ENCODE results near the gene PTPMT1. TPM values are rescaled to one million over a fixed set of nuclear protein-coding genes. Genes with fewer than 3 reads are reported as not detected.
"Not testable (repeated sequence)": the region's sequence is repeated elsewhere in the genome, so short reads cannot be mapped to it uniquely, and the experiment has no call there.

PTPMT1 gene
- total RNA-seq, 2 experiments from 2014 or later: 42.3 to 45.2 TPM

- ChIA-PET POLR2A (interaction anchor here (0.7 to 5.0 kb wide), 14 partner anchors 11 to 337 kb away, joined by 3 to 55 read pairs (median 4); partner anchors contain the start of genes ACP2, DDB2, KBTBD4 and NDUFS3), CTCF (interaction anchor here (0.7 to 3.1 kb wide), 13 partner anchors 11 to 372 kb away, joined by 3 to 17 read pairs (median 4); partner anchors contain the start of genes AGBL2, KBTBD4 and NDUFS3)
- DNase-seq: peak; percentile 40
- H3K9me3 Mint-ChIP-seq: no peaks in the 10 kb centered on the region
- peaks cover 22% of the 10 kb centered on the region for H3K36me3 Mint-ChIP-seq (ENCODE audit: low read depth)
- peaks cover 44% of the 10 kb centered on the region for H3K4me1 Mint-ChIP-seq
- H3K4me3 Mint-ChIP-seq: peak overlapping the region; percentile 96
- no peaks in the 10 kb centered on the region for H3K27me3 Mint-ChIP-seq
- H3K27ac Mint-ChIP-seq: peak overlapping the region; percentile 89
Observed at GRCh38 chr11:47552056-47552565, 13.3 kb upstream of the PTPMT1 start.

- Mint-ChIP-seq H3K4me3 (peak within 1 kb of the TSS; percentile 96), H3K36me3 (ENCODE audit: low read depth) (peaks cover 21% of the 10 kb centered on the region), H3K27ac (peak within 1 kb of the TSS; percentile 89), H3K27me3 (no peaks in the 10 kb centered on the region), H3K4me1 (peaks cover 41% of the 10 kb centered on the region), H3K9me3 (no peaks in the 10 kb centered on the region)
- ChIA-PET CTCF (interaction anchor here (0.6 to 3.1 kb wide), 26 partner anchors 9 to 373 kb away, joined by 3 to 17 read pairs (median 4); partner anchors contain the start of genes AGBL2, KBTBD4, NDUFS3 and PTPMT1), POLR2A (interaction anchor here (0.7 to 5.0 kb wide), 10 partner anchors 12 to 91 kb away, joined by 3 to 55 read pairs (median 4); partner anchors contain the start of genes KBTBD4, NDUFS3 and PTPMT1)
- peak; percentile 94 for DNase-seq
Observed at GRCh38 chr11:47552566-47553405, 12.6 kb upstream of the PTPMT1 start, which contains the start of gene CELF1. CELF1 (minus strand) TSS chr11:47553132; CDS start chr11:47499523, 53,609 bp downstream.

- no peak for DNase-seq
- Mint-ChIP-seq H3K27me3 (no peaks in the 10 kb centered on the region), H3K4me3 (peak overlapping the region; percentile 96), H3K27ac (peak overlapping the region; percentile 19), H3K4me1 (peaks cover 35% of the 10 kb centered on the region), H3K36me3 (ENCODE audit: low read depth) (peaks cover 21% of the 10 kb centered on the region), H3K9me3 (no peaks in the 10 kb centered on the region)
- CTCF ChIA-PET: interaction anchor here (0.6 to 1.3 kb wide), 17 partner anchors 9 to 45 kb away, joined by 3 to 7 read pairs (median 4); partner anchors contain the start of gene PTPMT1
- POLR2A ChIA-PET: interaction anchor here (0.7 to 5.0 kb wide), 5 partner anchors 12 to 65 kb away, joined by 3 to 55 read pairs (median 23); partner anchors contain the start of genes KBTBD4, NDUFS3 and PTPMT1
Observed at GRCh38 chr11:47553406-47553743, 12.0 kb upstream of the PTPMT1 start.

- H3K4me3 Mint-ChIP-seq; DNase-seq; H3K27ac Mint-ChIP-seq; H3K36me3 Mint-ChIP-seq (ENCODE audit: low read depth); H3K27me3 Mint-ChIP-seq; H3K9me3 Mint-ChIP-seq: not testable (repeated sequence)
- peaks cover 10% of the 10 kb centered on the region for H3K4me1 Mint-ChIP-seq
- POLR2A ChIA-PET: interaction anchor here (1.5 to 2.8 kb wide), 2 partner anchors 8 to 17 kb away, joined by 3 to 11 read pairs; partner anchors contain the start of gene PTPMT1
- CTCF ChIA-PET: interaction anchor here (0.6 to 2.4 kb wide), 2 partner anchors 8 to 21 kb away, joined by 3 to 12 read pairs; partner anchors contain the start of genes KBTBD4, NDUFS3 and PTPMT1
Observed at GRCh38 chr11:47557004-47557403, 8.4 kb upstream of the PTPMT1 start.

- H3K4me3 Mint-ChIP-seq: no peak overlapping the region
- ChIA-PET CTCF (no interaction called here), POLR2A (no interaction called here)
- no peak overlapping the region for H3K27ac Mint-ChIP-seq
- no peaks in the 10 kb centered on the region for H3K27me3 Mint-ChIP-seq
- peaks cover 12% of the 10 kb centered on the region for H3K4me1 Mint-ChIP-seq
- no peaks in the 10 kb centered on the region for H3K9me3 Mint-ChIP-seq
- no peak for DNase-seq
- H3K36me3 Mint-ChIP-seq (ENCODE audit: low read depth): no peaks in the 10 kb centered on the region
Observed at GRCh38 chr11:47558695-47559094, 6.7 kb upstream of the PTPMT1 start.

- CTCF ChIA-PET: no interaction called here
- POLR2A ChIA-PET: no interaction called here
Observed at GRCh38 chr11:47560426-47560825, 5.0 kb upstream of the PTPMT1 start.

GRCh38 chr11:47562393-47562792 lies 3.0 kb upstream of the PTPMT1 start:
- DNase-seq; H3K9me3 Mint-ChIP-seq; POLR2A ChIA-PET; H3K4me3 Mint-ChIP-seq; H3K27ac Mint-ChIP-seq; H3K36me3 Mint-ChIP-seq (ENCODE audit: low read depth); H3K27me3 Mint-ChIP-seq: not testable (repeated sequence)
- CTCF ChIA-PET: interaction anchor here (0.6 kb wide), 1 partner anchor 235 kb away, joined by 3 read pairs; no protein-coding TSS in a partner anchor
- H3K4me1 Mint-ChIP-seq: peaks cover 25% of the 10 kb centered on the region

More at GRCh38 chr11:47560426-47560825, 5.0 kb upstream of the PTPMT1 start:
- no peak for DNase-seq
- no peaks in the 10 kb centered on the region for H3K9me3 Mint-ChIP-seq
- no peaks in the 10 kb centered on the region for H3K27me3 Mint-ChIP-seq
- no peak overlapping the region for H3K27ac Mint-ChIP-seq
- no peaks in the 10 kb centered on the region for H3K36me3 Mint-ChIP-seq (ENCODE audit: low read depth)
- peaks cover 15% of the 10 kb centered on the region for H3K4me1 Mint-ChIP-seq
- no peak overlapping the region for H3K4me3 Mint-ChIP-seq

- H3K9me3 Mint-ChIP-seq; H3K27ac Mint-ChIP-seq; DNase-seq; H3K27me3 Mint-ChIP-seq; H3K36me3 Mint-ChIP-seq (ENCODE audit: low read depth): not testable (repeated sequence)
- peaks cover 25% of the 10 kb centered on the region for H3K4me1 Mint-ChIP-seq
- ChIA-PET POLR2A (interaction anchor here (0.8 to 4.3 kb wide), 10 partner anchors 8 to 350 kb away, joined by 4 to 85 read pairs (median 6); partner anchors contain the start of genes CELF1, DDB2, KBTBD4 and NDUFS3), CTCF (interaction anchor here (0.7 to 2.0 kb wide), 8 partner anchors 8 to 946 kb away, joined by 3 to 12 read pairs (median 4); partner anchors contain the start of genes KBTBD4 and NDUFS3)
- H3K4me3 Mint-ChIP-seq: peak overlapping the region; percentile 35
Observed at GRCh38 chr11:47564366-47564765, 1.0 kb upstream of the PTPMT1 start.

- CTCF ChIA-PET: interaction anchor here (0.9 to 2.0 kb wide), 7 partner anchors 9 to 294 kb away, joined by 3 to 12 read pairs (median 7); partner anchors contain the start of genes KBTBD4 and NDUFS3
- Mint-ChIP-seq H3K4me3 (peak overlapping the region; percentile 79), H3K4me1 (peaks cover 25% of the 10 kb centered on the region), H3K9me3 (no peaks in the 10 kb centered on the region), H3K27ac (peak overlapping the region; percentile 65), H3K36me3 (ENCODE audit: low read depth) (peaks cover 6% of the 10 kb centered on the region), H3K27me3 (no peaks in the 10 kb centered on the region)
- POLR2A ChIA-PET: interaction anchor here (0.7 to 4.3 kb wide), 14 partner anchors 9 to 350 kb away, joined by 3 to 85 read pairs (median 6); partner anchors contain the start of genes CELF1, DDB2, KBTBD4 and NDUFS3
- DNase-seq: no peak
Observed at GRCh38 chr11:47564933-47565339, 463 bp upstream of the PTPMT1 start.

- H3K36me3 Mint-ChIP-seq (ENCODE audit: low read depth): peaks cover 11% of the 10 kb centered on the region
- H3K27me3 Mint-ChIP-seq: no peaks in the 10 kb centered on the region
- ChIA-PET CTCF (interaction anchor here (0.7 to 2.0 kb wide), 6 partner anchors 10 to 1217 kb away, joined by 3 to 12 read pairs (median 5); no protein-coding TSS in a partner anchor), POLR2A (interaction anchor here (0.7 to 4.3 kb wide), 16 partner anchors 7 to 352 kb away, joined by 3 to 85 read pairs (median 4); partner anchors contain the start of genes CELF1, DDB2, KBTBD4 and NDUFS3)
- peaks cover 25% of the 10 kb centered on the region for H3K4me1 Mint-ChIP-seq
- peak overlapping the region; percentile 79 for H3K4me3 Mint-ChIP-seq
- H3K9me3 Mint-ChIP-seq: no peaks in the 10 kb centered on the region
- DNase-seq: peak; percentile 24
- peak overlapping the region; percentile 44 for H3K27ac Mint-ChIP-seq
Observed at GRCh38 chr11:47566149-47566698, 825 bp downstream of the PTPMT1 start.

GRCh38 chr11:47569646-47570045 lies 4.2 kb downstream of the PTPMT1 start:
- peaks cover 19% of the 10 kb centered on the region for H3K4me1 Mint-ChIP-seq
- DNase-seq: no peak
- ChIA-PET CTCF (no interaction called here), POLR2A (interaction anchor here (1.1 to 1.6 kb wide), 3 partner anchors 9 to 259 kb away, joined by 3 to 4 read pairs (median 3); partner anchors contain the start of genes KBTBD4 and NDUFS3)
- no peaks in the 10 kb centered on the region for H3K27me3 Mint-ChIP-seq
- H3K4me3 Mint-ChIP-seq: no peak overlapping the region
- H3K9me3 Mint-ChIP-seq: no peaks in the 10 kb centered on the region
- H3K36me3 Mint-ChIP-seq (ENCODE audit: low read depth): peaks cover 43% of the 10 kb centered on the region
- no peak overlapping the region for H3K27ac Mint-ChIP-seq

All from activated CD4-positive, alpha-beta memory T cell treated with anti-CD3 and anti-CD28 coated beads, Interleukin-2, amount 10 ng/mL, durations not matched to agents 7 days and 5 days (primary cell).